Fibroblast of skin of back (primary cell): ENCODE measurements around the gene TMED8.

Experiments
- DNase-seq: peaks from one replicate; pipeline ENCODE4 v3.0.0-alpha.2; 2013

Gene TMED8

DNA sequence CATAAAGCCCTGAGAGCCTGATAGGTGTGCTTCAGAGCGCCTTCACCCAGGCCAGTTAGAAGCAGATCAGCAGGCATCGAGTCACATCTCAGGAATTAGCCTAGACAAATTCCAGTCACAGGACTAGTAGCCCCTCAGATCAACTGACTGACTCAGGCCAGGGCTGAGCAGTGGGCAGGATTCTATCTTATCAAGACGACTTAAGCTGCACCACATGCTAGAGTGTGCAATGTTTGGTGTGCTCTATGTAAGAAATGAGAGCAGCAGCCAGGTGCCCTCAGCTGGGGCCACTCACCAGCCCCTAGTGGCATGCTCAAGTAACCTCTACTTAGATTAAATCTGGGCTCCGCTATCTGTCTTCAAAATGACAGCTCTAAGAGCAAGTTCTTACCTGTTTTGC, 86.2 kb downstream of the TMED8 start:
- peak; percentile 15 for DNase-seq

DNA sequence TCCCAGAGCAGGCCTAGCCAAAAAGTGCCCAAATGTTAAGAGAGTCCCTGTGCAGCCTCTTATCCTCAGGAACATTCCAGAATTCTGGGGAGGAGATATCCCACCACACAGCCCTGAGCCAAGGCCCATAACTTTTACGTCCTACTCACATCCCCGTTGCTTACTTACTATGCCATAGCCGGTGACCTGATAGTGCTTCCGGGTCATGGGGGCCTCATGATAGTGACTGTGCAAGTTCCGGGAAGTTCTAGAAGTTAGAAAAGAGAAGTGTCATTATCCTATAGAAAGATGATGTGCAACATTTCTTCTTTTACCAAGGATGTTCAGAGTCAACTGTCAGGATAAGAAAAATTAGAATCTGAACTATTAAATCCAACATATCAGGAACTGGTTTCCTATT, 90.3 kb downstream of the TMED8 start:
- no peak for DNase-seq
